ENCODE measurements around the gene PTTG1IP. TPM values are rescaled to one million over a fixed set of nuclear protein-coding genes. Genes with fewer than 3 reads are reported as not detected.

The PTTG1IP gene
- total RNA-seq, 1 experiment from 2014 or later = 330 TPM

DNA sequence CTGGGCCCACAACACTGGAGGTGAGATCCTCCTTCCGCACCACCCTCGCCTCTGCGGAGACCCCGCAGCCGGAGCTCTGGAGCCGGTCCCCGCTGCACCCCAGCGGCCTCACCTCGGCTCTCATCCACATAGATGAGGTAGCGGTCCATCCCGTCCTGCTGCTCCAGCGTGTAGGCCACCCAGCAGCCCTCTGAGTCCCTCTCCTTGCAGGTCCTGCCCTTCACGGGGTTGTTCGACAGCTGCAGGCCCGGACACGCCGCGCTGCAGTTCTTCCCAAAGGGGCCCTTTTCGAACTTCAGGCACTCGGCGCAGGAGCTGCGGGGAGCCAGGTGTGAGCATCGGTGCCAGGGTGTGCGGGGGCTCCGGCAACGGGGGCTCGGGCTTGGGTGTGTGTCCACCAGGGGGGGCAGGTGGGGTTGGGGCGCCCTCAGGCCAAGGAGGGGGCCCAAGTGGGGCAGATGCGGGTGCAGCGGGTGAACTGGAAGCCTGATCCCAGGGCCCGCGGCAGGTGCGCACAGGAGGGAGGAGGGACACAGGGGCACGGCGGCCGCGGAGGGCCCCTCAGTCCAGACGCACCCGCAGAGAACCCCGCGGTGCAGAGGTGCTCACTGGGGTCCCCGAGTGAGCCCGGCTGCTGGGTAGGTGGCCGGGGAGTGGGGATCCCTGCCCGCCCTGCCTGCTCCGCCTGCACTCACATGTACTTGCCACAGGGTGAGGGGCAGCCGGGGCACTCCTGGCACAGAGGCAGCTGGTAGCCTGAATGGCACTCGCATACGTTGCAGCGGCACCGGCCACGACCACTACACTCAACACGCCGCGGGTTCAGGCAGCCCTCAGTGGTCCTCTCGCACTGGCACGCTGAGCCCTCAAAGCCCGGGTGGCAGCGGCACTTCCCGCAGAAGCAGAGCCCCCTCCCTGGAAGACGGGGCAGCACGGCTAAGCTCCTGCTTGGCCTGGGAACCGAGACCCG, 15.4 kb upstream of the PTTG1IP start:
- Histone ChIP-seq H2AFZ (ENCODE audit: low read length) (no peak overlapping the region), H3K79me2 (ENCODE audit: low read length) (no peaks in the 10 kb centered on the region), H3K27ac (ENCODE audit: low read length) (no peak overlapping the region), H3K4me2 (ENCODE audit: low read length) (no peak overlapping the region), H3K4me1 (ENCODE audit: insufficient read depth, low read length) (no peaks in the 10 kb centered on the region), H4K20me1 (ENCODE audit: low read length) (no peaks in the 10 kb centered on the region), H3K9me3 (ENCODE audit: low read length) (no peaks in the 10 kb centered on the region), H3K4me3 (ENCODE audit: low read length) (no peak overlapping the region), H3K36me3 (ENCODE audit: low read depth, low read length) (no peaks in the 10 kb centered on the region), H3K9ac (ENCODE audit: low read length) (no peak overlapping the region), H3F3A (ENCODE audit: low read length, unreplicated experiment) (no peaks in the 10 kb centered on the region), H3K27me3 (ENCODE audit: low read length) (no peaks in the 10 kb centered on the region), H3K9me2 (replicated peaks; ENCODE audit: low read length) (no peaks in the 10 kb centered on the region)
- intact Hi-C loops (cut with micrococcal nuclease) = no loop called here
- no TSS peak for BruUV-seq (replicated peaks)
- ATAC-seq (no peak), DNase-seq (no peak)
- CTCF ChIA-PET = no interaction called here
- TF ChIP-seq, protein P1, sequence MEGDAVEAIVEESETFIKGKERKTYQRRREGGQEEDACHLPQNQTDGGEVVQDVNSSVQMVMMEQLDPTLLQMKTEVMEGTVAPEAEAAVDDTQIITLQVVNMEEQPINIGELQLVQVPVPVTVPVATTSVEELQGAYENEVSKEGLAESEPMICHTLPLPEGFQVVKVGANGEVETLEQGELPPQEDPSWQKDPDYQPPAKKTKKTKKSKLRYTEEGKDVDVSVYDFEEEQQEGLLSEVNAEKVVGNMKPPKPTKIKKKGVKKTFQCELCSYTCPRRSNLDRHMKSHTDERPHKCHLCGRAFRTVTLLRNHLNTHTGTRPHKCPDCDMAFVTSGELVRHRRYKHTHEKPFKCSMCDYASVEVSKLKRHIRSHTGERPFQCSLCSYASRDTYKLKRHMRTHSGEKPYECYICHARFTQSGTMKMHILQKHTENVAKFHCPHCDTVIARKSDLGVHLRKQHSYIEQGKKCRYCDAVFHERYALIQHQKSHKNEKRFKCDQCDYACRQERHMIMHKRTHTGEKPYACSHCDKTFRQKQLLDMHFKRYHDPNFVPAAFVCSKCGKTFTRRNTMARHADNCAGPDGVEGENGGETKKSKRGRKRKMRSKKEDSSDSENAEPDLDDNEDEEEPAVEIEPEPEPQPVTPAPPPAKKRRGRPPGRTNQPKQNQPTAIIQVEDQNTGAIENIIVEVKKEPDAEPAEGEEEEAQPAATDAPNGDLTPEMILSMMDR (conservative IDR thresholded peaks at IDR 0.05; ENCODE audit: low read depth, low read length) = 0 out of 2 replicates have a peak, but pooled peaks have one; percentile 12
- TF ChIP-seq EZH2 (IDR thresholded peaks at IDR 0.05; ENCODE audit: low read length, unreplicated experiment) = no peak
- TF ChIP-seq EZH2phosphoT487 (IDR thresholded peaks at IDR 0.05; ENCODE audit: borderline replicate concordance, low read length) = no peak
- POLR2A ChIA-PET (ENCODE audit: unreplicated experiment) = no interaction called here

DNA sequence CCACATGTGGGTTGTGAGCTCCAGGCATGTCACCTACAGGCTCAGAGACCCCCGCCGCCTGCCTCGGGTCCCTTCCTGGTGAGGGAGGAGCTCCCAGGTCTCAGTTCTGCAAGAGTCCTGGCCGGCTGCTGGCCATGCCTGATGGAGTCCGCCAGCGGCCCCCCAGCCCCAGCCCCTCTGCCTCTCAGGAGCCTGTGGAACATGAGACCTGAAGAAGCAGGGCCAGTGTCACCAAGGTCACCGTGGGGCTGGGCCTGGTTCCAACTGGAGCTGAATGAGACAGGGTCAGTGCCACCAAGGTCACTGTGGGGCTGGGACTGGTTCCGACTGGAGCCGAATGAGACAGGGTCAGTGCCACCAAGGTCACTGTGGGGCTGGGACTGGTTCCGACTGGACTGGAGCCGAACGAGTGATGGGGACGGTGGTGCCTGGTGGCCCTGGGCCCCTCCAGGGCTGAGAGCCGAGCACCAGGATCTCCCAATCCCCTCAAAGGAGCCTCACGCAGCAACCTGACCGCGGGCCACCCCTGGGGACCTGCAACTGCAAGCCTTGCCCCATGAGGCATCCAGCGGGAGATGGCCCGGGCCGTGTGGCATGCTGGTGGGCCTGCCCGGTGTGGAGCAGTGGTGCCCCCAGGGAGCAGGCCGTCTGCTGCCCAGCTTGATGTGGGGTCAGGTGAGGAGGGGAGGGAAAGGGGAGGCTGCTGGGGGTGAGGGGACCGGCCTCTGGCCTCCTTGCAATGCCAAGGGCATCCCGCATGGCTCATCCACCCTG, 14.5 kb upstream of the PTTG1IP start:
- Histone ChIP-seq H3K9ac (ENCODE audit: low read length) (no peak overlapping the region), H4K20me1 (ENCODE audit: low read length) (no peaks in the 10 kb centered on the region), H3K36me3 (ENCODE audit: low read depth, low read length) (no peaks in the 10 kb centered on the region), H2AFZ (ENCODE audit: low read length) (no peak overlapping the region), H3K9me3 (ENCODE audit: low read length) (no peaks in the 10 kb centered on the region), H3K27me3 (ENCODE audit: low read length) (no peaks in the 10 kb centered on the region), H3F3A (ENCODE audit: low read length, unreplicated experiment) (no peaks in the 10 kb centered on the region), H3K79me2 (ENCODE audit: low read length) (no peaks in the 10 kb centered on the region), H3K4me3 (ENCODE audit: low read length) (no peak overlapping the region), H3K9me2 (replicated peaks; ENCODE audit: low read length) (no peaks in the 10 kb centered on the region), H3K4me1 (ENCODE audit: insufficient read depth, low read length) (no peaks in the 10 kb centered on the region), H3K27ac (ENCODE audit: low read length) (no peak overlapping the region), H3K4me2 (ENCODE audit: low read length) (no peak overlapping the region)
- ChIA-PET CTCF (no interaction called here), POLR2A (ENCODE audit: unreplicated experiment) (interaction anchor here (0.6 kb wide), 1 partner anchor 377 kb away, joined by 3 read pairs; no protein-coding TSS in a partner anchor)
- TF ChIP-seq EZH2 (IDR thresholded peaks at IDR 0.05; ENCODE audit: low read length, unreplicated experiment) (no peak), EZH2phosphoT487 (IDR thresholded peaks at IDR 0.05; ENCODE audit: borderline replicate concordance, low read length) (no peak)
- TF ChIP-seq, protein P1 (conservative IDR thresholded peaks at IDR 0.05; ENCODE audit: low read depth, low read length) = no peak
- no TSS peak for BruUV-seq (replicated peaks)
- intact Hi-C loops (cut with micrococcal nuclease) = no loop called here
- DNase-seq (no peak), ATAC-seq (no peak)
